Embryonic facial prominence (tissue), 1 donor: ENCODE measurements around the gene GPR34.
"Not testable (repeated sequence)": the region's sequence is repeated elsewhere in the genome, so short reads cannot be mapped to it uniquely, and the experiment has no call there.

Experiments
- DNase-seq: peaks from one replicate; pipeline ENCODE4 v3.0.0-alpha.2; 2016; ENCODE audit errors: extremely low spot score

GPR34 gene

GRCh38 chrX:41688835-41689234, at the start of gene GPR34:
Gene GPR34, plus strand, starts transcription at chrX:41688973. Its CDS starts 6,661 bp downstream, at chrX:41695634.
- no peak for DNase-seq

GRCh38 chrX:41646201-41646600, 42.6 kb upstream of the GPR34 start:
- DNase-seq = not testable (repeated sequence)

- DNase-seq = no peak
These were observed 35.6 kb upstream of the GPR34 start for GRCh38 chrX:41653125-41653524.

GRCh38 chrX:41655101-41655500, 33.7 kb upstream of the GPR34 start:
- no peak for DNase-seq

- DNase-seq = no peak
These were observed 33.1 kb upstream of the GPR34 start for GRCh38 chrX:41655631-41656030.

GRCh38 chrX:41661366-41662095, 27.2 kb upstream of the GPR34 start:
- DNase-seq = no peak

- no peak for DNase-seq
These were observed 24.3 kb upstream of the GPR34 start for GRCh38 chrX:41664375-41664901.

GRCh38 chrX:41664908-41665307, 23.9 kb upstream of the GPR34 start:
- no peak for DNase-seq

- no peak for DNase-seq
These were observed 23.1 kb upstream of the GPR34 start for GRCh38 chrX:41665686-41666085.

- DNase-seq = no peak
These were observed 22.5 kb upstream of the GPR34 start for GRCh38 chrX:41666251-41666650.

GRCh38 chrX:41667631-41668030, 21.1 kb upstream of the GPR34 start:
- DNase-seq = no peak

GRCh38 chrX:41670112-41670511, 18.7 kb upstream of the GPR34 start:
- DNase-seq = no peak

- DNase-seq = no peak
These were observed 17.7 kb upstream of the GPR34 start for GRCh38 chrX:41671082-41671481.

- DNase-seq = no peak
These were observed 16.1 kb upstream of the GPR34 start for GRCh38 chrX:41672643-41673042.

GRCh38 chrX:41676361-41676760, 12.4 kb upstream of the GPR34 start:
- DNase-seq = not testable (repeated sequence)

- DNase-seq = no peak
These were observed 11.4 kb upstream of the GPR34 start for GRCh38 chrX:41677183-41678060.

- DNase-seq = no peak
These were observed 4.6 kb upstream of the GPR34 start for GRCh38 chrX:41684138-41684537.

GRCh38 chrX:41684940-41685339, 3.8 kb upstream of the GPR34 start:
- DNase-seq = no peak

- DNase-seq = no peak
These were observed 2.0 kb upstream of the GPR34 start for GRCh38 chrX:41686788-41687187.

GRCh38 chrX:41688156-41688555, 617 bp upstream of the GPR34 start:
- DNase-seq = no peak

GRCh38 chrX:41689711-41690110, 938 bp downstream of the GPR34 start:
- no peak for DNase-seq

- DNase-seq = no peak
These were observed 3.5 kb downstream of the GPR34 start for GRCh38 chrX:41692162-41692749.
